KOPT-K1 (cell line): ENCODE measurements around the gene ALAS1.
"Not testable (repeated sequence)": the region's sequence is repeated elsewhere in the genome, so short reads cannot be mapped to it uniquely, and the experiment has no call there.

ENCODE experiments used
- H3K27ac ChIP-seq: fragments of 200-600 bp; sonication (generic); 2 replicates; pipeline ENCODE4 v1.5.1; 2016; ENCODE audit warnings: antibody characterized with exemption, mild to moderate bottlenecking, low read depth, low read length; ENCODE audit not compliant: poor library complexity, severe bottlenecking
- H3K36me3 ChIP-seq: fragments of 200-600 bp; sonication (generic); 2 replicates; pipeline ENCODE4 v1.5.1; 2017; ENCODE audit warnings: antibody characterized with exemption, mild to moderate bottlenecking, low read length, moderate library complexity; ENCODE audit not compliant: insufficient read depth
- H3K9me3 ChIP-seq: fragments of 200-600 bp; sonication (generic); 2 replicates; pipeline ENCODE4 v1.5.1; 2017; ENCODE audit warnings: antibody characterized with exemption, low read length, mild to moderate bottlenecking; ENCODE audit not compliant: insufficient read depth, poor library complexity, severe bottlenecking

ALAS1 gene

DNA sequence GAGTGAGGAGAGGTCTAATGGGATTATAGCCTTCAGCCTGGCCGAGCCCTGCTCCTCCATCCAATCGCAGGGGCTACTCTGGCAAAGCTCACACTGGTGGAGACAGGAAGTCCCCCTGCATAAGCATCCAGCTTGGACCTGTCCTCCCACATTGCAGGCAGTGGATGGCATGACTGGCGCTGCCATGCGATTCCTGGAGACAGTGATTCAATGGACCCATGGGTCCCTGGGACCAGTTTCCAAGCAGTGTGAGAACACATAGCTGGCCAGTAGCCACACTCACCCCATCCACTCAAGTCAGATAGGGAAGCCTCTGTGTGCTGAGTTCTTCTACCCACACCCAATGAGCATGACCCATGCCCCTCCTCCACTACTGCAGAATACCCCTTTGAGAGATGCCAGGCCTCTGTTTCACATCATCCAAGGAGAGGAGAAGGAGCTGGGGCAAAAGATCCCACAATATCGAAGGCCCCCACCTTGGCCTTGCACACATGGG is 25.6 kb upstream of the ALAS1 start:
- Histone ChIP-seq H3K27ac (no peak overlapping the region), H3K9me3 (no peaks in the 10 kb centered on the region), H3K36me3 (no peaks in the 10 kb centered on the region)

DNA sequence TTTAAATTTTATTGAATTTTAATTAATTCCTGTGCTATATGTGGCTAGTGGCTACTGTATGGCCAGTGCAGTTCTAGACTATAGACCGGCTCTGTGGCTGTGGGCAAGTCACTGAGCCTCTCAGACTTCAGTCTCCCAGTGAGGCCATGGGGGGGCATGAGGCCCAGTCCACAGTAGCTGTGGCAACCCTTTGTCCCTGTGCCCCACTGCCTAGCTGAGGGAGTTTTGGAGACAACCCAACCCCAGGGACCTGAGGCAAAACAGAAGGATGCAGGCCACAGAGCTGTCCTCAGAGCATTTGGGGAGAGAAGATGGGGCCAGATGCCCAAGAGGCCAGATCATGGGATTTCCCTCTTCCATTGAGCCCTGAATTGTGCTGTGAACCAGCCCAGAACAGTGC is 24.9 kb upstream of the ALAS1 start:
- no peak overlapping the region for H3K27ac ChIP-seq
- H3K9me3 ChIP-seq, result no peaks in the 10 kb centered on the region
- H3K36me3 ChIP-seq, result no peaks in the 10 kb centered on the region

DNA sequence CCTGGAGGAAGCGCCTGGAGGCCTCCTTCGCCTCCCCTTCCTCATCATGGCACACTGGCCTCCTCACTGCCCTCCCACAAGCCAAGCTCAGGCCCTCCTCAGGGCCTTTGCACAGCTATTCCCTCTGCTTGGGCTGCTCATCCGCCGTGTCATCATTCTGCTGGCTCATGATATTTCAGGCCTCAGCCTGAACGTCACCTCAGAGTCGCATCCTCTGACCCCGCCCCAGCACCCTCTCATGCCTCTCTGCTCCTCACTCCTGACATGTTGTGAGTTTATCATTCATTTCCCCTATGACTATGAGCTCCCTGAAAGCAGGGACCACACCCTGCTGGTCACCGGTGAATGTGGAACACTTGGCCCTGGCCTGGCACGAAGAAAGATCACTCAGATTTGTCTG is 23.1 kb upstream of the ALAS1 start:
- Histone ChIP-seq H3K27ac (no peak overlapping the region), H3K9me3 (no peaks in the 10 kb centered on the region), H3K36me3 (no peaks in the 10 kb centered on the region)

DNA sequence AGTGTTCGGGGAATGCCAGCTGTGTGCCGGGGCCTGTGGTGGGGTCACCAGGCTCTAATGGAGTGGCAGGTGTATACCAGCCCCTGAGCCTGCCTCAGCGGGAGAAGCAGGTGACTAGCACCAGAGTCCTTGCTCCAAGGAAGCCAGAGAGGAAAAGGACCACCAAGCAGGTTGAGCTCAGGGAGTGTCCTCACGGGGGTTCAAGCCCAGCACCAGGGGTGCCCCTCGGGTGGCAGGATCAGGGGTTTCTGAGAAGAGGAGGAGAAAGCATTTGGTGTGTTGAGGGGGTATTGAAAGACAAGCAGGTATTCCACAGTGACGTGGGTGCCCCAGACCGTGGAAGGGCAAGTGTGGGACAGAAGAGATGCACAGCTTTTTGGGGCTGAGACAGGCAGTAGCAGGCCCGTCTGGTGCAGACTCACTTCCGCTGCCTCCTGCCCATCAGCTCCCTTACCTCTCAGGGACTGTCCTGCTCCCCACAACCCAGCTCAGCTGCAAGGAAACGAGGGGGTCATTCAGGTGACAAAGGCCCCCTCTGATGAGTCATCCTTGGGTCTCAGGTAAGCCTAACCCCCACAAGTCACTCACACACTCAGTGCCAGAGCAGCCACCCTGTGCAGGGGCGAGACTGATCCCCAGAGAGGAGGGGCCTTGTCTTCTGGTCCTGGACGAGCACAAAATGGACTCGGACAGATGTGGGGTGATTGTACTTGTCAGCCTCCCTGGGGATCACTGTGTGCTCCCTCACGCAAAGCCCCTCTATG is 22.4 kb upstream of the ALAS1 start:
- H3K9me3 ChIP-seq, result no peaks in the 10 kb centered on the region
- H3K36me3 ChIP-seq, result no peaks in the 10 kb centered on the region
- no peak overlapping the region for H3K27ac ChIP-seq

DNA sequence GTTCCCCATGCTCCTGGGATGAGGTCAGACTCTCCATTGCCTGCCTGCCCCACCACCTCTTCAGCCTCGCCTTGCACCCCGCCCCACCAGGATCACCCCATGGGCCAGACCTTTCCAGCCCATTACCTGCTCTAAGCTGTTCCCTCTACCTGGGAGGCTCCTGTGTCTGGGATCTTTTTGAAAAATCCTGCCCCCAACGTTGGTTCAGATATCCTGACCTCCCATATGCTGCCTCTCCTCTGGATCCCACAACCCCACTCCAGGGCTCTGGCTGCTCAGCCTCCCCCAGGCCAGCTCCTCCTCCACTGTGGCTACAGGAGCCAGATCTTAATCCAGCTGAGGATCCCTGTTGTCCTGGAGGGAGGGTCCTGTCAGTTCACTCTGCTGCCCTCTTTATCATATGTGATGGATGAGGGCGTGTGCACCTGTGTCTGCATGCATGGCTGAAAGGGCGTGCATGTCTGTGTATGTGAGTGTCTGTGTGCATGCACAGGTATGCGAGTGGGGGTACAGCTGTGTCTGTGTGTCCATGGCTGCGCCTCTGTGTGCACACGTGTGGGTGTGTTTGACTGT is 21.7 kb upstream of the ALAS1 start:
- Histone ChIP-seq H3K9me3 (no peaks in the 10 kb centered on the region), H3K27ac (no peak overlapping the region), H3K36me3 (no peaks in the 10 kb centered on the region)

DNA sequence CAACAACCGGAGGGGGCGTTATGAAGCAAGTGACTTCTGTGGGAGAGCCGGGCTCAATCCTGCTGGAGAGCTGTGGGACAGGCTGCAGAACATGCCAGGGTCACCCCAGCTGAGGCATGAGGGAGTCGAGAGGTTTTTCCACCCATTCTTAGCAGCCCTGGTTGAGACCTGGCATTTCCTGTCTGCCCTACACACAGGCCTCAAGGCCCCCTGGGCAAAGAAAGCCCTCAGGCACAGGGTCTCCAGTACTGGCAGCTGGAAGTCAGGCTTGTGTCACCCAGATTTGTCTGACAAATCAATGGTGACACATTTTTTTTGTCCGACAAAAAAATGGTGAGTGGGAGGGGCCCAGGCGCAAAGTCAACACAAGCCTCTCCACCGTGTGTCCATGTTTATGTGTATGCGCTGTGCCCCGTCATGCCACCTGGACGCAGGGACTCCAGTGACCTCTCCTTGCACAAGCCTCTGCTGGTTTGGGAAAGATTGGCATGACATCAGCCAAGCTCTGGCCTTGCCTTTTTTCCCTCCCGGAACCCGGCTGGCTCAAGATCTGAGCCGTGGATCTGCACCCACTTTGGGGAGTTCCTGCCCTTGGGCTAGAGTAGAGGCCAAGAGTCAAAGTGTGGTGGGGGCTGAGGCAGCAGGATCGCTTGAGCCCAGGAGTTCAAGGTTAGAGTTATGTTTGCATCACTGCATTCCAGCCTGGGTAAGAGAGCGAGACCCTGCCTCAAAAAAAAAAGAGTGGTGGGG is 20.8 kb upstream of the ALAS1 start:
- Histone ChIP-seq H3K36me3 (no peaks in the 10 kb centered on the region), H3K9me3 (no peaks in the 10 kb centered on the region), H3K27ac (no peak overlapping the region)

DNA sequence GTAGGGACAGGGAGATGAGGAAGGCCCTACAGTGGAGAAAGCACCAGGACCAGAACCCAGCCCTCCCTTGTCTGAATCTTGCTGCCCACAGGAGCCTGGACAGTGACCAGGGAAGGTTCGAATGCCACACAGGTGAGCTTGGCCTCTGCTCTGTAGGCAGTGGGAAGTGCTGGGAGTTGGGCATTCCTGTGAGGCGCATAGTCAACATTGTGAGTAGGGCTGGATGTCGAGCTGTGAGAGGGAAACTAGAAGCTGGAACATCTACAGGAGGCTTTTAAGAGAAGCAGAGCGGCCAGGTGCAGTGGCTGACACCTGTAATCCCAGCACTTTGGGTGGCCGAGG is 20.3 kb upstream of the ALAS1 start:
- Histone ChIP-seq H3K9me3 (no peaks in the 10 kb centered on the region), H3K27ac (no peak overlapping the region), H3K36me3 (no peaks in the 10 kb centered on the region)

DNA sequence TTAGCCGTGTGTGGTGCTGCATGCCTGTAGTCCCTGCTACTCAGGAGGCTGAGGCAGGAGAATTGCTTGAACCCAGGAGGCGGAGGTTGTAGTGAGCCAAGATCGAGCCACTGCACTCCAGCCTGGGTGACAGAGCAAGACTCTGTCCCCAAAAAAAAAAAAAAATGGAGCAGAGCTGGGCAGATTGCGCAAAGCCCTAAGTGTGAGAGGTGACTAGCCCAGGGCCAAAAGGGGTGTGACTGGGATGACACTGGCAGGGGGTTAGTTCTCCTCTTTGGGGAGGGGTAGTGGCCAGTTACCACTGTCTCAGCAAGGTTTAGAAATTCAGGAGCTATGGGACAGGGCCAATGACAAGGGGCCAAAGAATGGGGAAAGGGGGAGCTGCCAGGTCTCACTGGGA is 19.8 kb upstream of the ALAS1 start:
- H3K36me3 ChIP-seq, H3K27ac ChIP-seq, H3K9me3 ChIP-seq: not testable (repeated sequence)

DNA sequence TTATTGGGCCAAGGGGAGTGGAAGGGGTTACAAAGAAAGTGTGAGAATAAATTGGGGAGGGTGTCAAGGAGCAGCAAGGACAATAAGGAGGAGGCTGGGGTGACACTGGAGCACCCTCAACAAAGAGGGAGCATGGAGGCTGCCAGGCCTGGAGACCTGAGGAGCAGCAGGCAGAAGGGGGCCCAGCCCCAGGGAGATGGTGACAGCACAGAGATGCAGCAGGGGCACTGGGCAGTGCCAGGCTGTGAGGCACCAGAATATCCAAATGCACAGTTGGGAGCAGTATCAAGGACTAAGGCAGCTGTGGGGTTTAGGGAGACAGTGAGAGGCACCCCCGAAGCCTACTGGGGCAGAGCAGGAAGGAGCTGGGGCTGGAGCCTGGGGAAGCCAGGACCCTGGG is 19.4 kb upstream of the ALAS1 start:
- no peaks in the 10 kb centered on the region for H3K36me3 ChIP-seq
- no peak overlapping the region for H3K27ac ChIP-seq
- H3K9me3 ChIP-seq, result no peaks in the 10 kb centered on the region

DNA sequence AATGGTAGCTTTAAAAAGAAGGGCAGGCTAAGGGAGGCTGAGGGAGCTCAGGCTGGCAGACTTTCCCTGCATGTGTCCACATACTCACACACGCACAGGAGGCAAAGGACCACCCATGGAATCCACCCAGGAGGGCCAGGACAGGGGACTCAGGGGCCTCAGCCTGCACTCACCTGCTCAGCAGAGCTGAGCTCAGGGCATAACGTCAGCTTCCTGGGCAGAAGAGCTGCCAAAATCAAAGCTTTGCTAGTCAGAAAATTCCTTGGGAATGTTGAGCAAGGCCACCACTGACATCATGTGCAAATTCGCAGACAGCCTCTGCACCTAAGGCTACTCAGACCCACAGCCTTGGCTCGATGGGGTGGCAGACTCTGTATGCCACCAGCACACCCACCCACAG is 16.4 kb upstream of the ALAS1 start:
- H3K36me3 ChIP-seq, result no peaks in the 10 kb centered on the region
- no peaks in the 10 kb centered on the region for H3K9me3 ChIP-seq
- no peak overlapping the region for H3K27ac ChIP-seq

DNA sequence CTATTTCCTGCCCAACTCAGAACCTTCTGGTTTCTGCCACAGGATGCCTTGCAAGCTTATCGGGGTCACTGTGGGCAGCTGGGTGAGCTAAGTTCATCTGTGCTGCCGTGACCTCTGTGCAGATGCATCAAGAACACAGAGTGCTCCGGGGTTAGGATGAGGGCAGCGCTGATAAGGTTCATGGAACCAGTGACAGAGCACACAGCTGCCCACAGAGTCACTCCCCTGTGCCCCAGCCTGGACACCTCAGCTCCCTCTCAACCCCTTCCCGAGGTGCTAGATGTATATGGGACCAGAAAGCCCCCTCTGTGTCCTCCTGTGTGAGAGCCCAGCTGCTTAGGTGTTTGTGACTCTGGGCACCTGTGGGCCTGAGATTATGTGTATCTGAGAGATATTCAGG is 15.8 kb upstream of the ALAS1 start:
- Histone ChIP-seq H3K36me3 (no peaks in the 10 kb centered on the region), H3K27ac (no peak overlapping the region), H3K9me3 (no peaks in the 10 kb centered on the region)

DNA sequence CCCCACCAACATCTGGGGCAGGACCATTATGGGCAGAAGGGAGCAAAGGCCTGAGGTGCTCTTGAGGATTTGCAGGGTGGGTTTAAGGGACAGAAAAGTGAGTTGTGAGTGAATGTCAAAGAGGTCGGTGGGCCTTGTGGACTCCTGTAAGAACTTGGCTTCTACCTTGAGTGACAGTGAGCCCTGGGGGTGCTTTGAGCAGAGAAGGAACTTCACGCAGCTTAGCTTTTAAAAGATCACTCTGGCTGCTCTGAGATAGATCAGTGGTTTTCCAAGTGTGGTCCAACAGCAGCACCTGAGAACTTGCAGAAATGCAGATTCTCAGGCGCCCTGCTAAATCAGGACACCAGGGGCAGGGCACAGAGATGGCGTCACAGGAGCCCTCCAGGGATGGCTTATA is 15.3 kb upstream of the ALAS1 start:
- no peaks in the 10 kb centered on the region for H3K36me3 ChIP-seq
- no peaks in the 10 kb centered on the region for H3K9me3 ChIP-seq

DNA sequence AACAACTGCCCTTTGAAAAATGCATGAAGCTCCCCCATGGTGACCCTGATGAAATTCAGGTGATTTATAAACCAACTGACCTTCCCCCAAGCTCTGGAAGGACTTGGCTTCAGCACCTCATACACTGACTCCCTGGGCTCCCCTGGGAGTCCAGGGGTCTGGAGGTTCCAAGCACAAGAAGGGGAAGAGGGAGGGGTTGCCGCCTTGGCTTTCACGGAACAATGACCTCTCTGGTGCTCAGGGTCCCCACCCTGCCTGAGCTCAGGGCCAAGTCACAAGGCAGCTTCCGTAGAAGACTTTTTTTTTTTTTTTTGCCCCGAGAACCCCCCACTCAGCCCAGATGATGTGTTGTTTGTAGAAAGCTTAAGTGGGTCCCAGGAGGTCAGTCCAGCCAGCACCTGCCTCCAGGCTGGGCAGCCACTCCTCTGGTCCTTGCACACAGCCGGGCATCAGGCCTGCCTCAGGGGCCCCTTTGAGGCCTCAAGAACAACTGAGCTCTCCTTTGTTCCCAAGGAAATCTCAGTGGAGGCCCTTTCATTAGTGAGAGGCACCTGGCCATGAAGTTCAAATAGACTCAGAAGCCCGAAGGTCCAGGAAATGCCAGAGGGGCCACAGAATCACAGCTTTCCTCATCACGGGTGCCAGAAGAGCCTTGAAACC is 14.0 kb upstream of the ALAS1 start:
- Histone ChIP-seq H3K27ac (no peak overlapping the region), H3K9me3 (no peaks in the 10 kb centered on the region), H3K36me3 (no peaks in the 10 kb centered on the region)

More for the DNA sequence above, 15.3 kb upstream of the ALAS1 start:
- H3K27ac ChIP-seq, result no peak overlapping the region

DNA sequence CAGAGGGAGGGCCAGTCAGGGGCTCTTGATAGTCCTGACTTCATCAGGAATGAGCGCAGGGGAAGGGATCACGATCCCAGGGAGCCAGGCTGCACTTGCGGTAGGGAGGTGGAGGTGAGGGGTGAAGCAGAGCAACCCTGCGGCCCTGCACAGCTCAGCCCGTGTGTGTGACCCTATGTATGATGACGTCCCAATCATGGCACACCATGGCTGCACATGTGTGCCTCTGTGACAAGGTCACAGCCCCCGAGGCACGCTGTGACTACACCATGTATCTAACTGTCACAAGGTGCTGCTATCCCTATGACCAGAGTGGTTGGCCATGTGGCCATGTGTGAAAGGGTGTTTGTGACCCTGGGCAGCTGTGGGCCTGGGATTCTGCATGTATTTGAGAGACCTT is 13.3 kb upstream of the ALAS1 start:
- Histone ChIP-seq H3K27ac (no peak overlapping the region), H3K36me3 (no peaks in the 10 kb centered on the region), H3K9me3 (no peaks in the 10 kb centered on the region)

DNA sequence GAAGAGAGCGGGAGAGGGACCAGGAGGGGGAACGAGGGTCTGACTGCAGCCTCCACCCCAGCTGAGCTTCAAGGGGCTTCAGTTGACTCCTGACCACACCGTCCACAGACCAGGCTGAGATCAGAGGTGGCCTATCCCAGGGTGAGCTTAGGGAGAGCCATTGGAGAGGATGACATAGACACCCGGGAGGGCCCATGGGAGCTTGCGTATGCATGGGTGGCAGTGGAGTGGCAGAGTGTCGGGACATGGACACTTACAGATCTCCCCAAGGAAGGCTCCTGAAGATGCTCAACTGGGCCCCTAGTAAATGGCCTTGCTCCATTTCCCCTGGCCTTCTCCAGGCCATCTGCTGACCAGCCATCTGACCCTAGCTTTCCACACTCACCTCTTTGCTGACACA is 12.6 kb upstream of the ALAS1 start:
- Histone ChIP-seq H3K9me3 (no peaks in the 10 kb centered on the region), H3K36me3 (no peaks in the 10 kb centered on the region)

More for the DNA sequence above, 12.6 kb upstream of the ALAS1 start:
- no peak overlapping the region for H3K27ac ChIP-seq
